Midbrain (tissue), 1 donor: ENCODE data around the gene TSC22D3.
"Not testable (repeated sequence)": the region's sequence is repeated elsewhere in the genome, so short reads cannot be mapped to it uniquely, and the experiment has no call there.

Experiments
- DNase-seq: peaks from one replicate; lab custom pipeline; 2025; lab: John Stamatoyannopoulos, UW

The TSC22D3 gene

GRCh38 chrX:107712231-107713202 lies 63.1 kb downstream of the TSC22D3 start:
- no peak for DNase-seq

GRCh38 chrX:107711521-107712181 lies 63.9 kb downstream of the TSC22D3 start:
- DNase-seq = no peak

- DNase-seq = no peak
Measured at GRCh38 chrX:107710617-107711391, 64.8 kb downstream of the TSC22D3 start.

- DNase-seq = no peak
Measured at GRCh38 chrX:107709266-107709806, 66.3 kb downstream of the TSC22D3 start.

- no peak for DNase-seq
Measured at GRCh38 chrX:107708762-107709161, 66.8 kb downstream of the TSC22D3 start.

GRCh38 chrX:107707866-107708265 lies 67.7 kb downstream of the TSC22D3 start:
- no peak for DNase-seq

GRCh38 chrX:107706309-107706708 lies 69.3 kb downstream of the TSC22D3 start:
- DNase-seq = no peak

- no peak for DNase-seq
Measured at GRCh38 chrX:107704587-107704986, 71.0 kb downstream of the TSC22D3 start.

- no peak for DNase-seq
Measured at GRCh38 chrX:107704181-107704580, 71.4 kb downstream of the TSC22D3 start.

GRCh38 chrX:107701493-107702121 lies 74.0 kb downstream of the TSC22D3 start:
- no peak for DNase-seq

- DNase-seq = no peak
Measured at GRCh38 chrX:107700790-107701189, 74.8 kb downstream of the TSC22D3 start.

GRCh38 chrX:107700317-107700774 lies 75.2 kb downstream of the TSC22D3 start:
- peak; percentile 44 for DNase-seq

- DNase-seq = no peak
Measured at GRCh38 chrX:107699616-107700015, 76.0 kb downstream of the TSC22D3 start.

GRCh38 chrX:107691024-107691448 lies 84.6 kb downstream of the TSC22D3 start:
- DNase-seq = no peak

GRCh38 chrX:107687445-107687844 lies 88.1 kb downstream of the TSC22D3 start:
- no peak for DNase-seq

- DNase-seq = no peak
Measured at GRCh38 chrX:107686792-107687191, 88.8 kb downstream of the TSC22D3 start.

GRCh38 chrX:107686026-107686425 lies 89.6 kb downstream of the TSC22D3 start:
- no peak for DNase-seq

GRCh38 chrX:107685586-107685985 lies 90.0 kb downstream of the TSC22D3 start:
- DNase-seq = not testable (repeated sequence)

GRCh38 chrX:107684956-107685385 lies 90.6 kb downstream of the TSC22D3 start:
- peak; percentile 20 for DNase-seq

GRCh38 chrX:107683931-107684330 lies 91.7 kb downstream of the TSC22D3 start:
- DNase-seq = no peak
